ENCODE results near the gene GPR55. TPM values are rescaled to one million over a fixed set of nuclear protein-coding genes. Genes with fewer than 3 reads are reported as not detected.
A peak's percentile ranks its signal among the peaks of the same experiment; 100 is the strongest.

GPR55 gene
- total RNA-seq, 1 donor from 2014 or later: not detected

- H3K4me1 Mint-ChIP-seq (ENCODE audit: unreplicated experiment): peaks cover 28% of the 10 kb centered on the region
- no peak for TF ChIP-seq CTCF (conservative IDR thresholded peaks at IDR 0.05)
- H3K27me3 Mint-ChIP-seq: no peaks in the 10 kb centered on the region
- H3K9me3 Mint-ChIP-seq: no peaks in the 10 kb centered on the region
- DNase-seq (ENCODE audit: extremely low spot score, unreplicated experiment): peak; percentile 63
- no peak overlapping the region for H3K4me3 Mint-ChIP-seq
- peaks cover 5% of the 10 kb centered on the region for H3K36me3 Mint-ChIP-seq
- H3K27ac Mint-ChIP-seq: no peak overlapping the region
Observed at GRCh38 chr2:230873661-230874401, 51.2 kb downstream of the GPR55 start.

GRCh38 chr2:230872968-230873660, 51.9 kb downstream of the GPR55 start:
- Mint-ChIP-seq H3K4me3 (peak overlapping the region; percentile 33), H3K27ac (peak overlapping the region; percentile 49)

GRCh38 chr2:230872151-230872967, 52.7 kb downstream of the GPR55 start:
- H3K27me3 Mint-ChIP-seq: no peaks in the 10 kb centered on the region
- peaks cover 4% of the 10 kb centered on the region for H3K36me3 Mint-ChIP-seq
- peaks cover 33% of the 10 kb centered on the region for H3K4me1 Mint-ChIP-seq (ENCODE audit: unreplicated experiment)
- H3K27ac Mint-ChIP-seq: peak overlapping the region; percentile 49
- TF ChIP-seq CTCF (conservative IDR thresholded peaks at IDR 0.05): no peak
- no peaks in the 10 kb centered on the region for H3K9me3 Mint-ChIP-seq
- H3K4me3 Mint-ChIP-seq: peak overlapping the region; percentile 33
- DNase-seq (ENCODE audit: extremely low spot score, unreplicated experiment): no peak

More at GRCh38 chr2:230872968-230873660, 51.9 kb downstream of the GPR55 start:
- no peaks in the 10 kb centered on the region for H3K27me3 Mint-ChIP-seq
- H3K4me1 Mint-ChIP-seq (ENCODE audit: unreplicated experiment): peaks cover 33% of the 10 kb centered on the region
- peak; percentile 64 for DNase-seq (ENCODE audit: extremely low spot score, unreplicated experiment)
- no peaks in the 10 kb centered on the region for H3K9me3 Mint-ChIP-seq
- peaks cover 4% of the 10 kb centered on the region for H3K36me3 Mint-ChIP-seq
- TF ChIP-seq CTCF (conservative IDR thresholded peaks at IDR 0.05): no peak

- H3K4me3 Mint-ChIP-seq: peak overlapping the region; percentile 84
- peaks cover 40% of the 10 kb centered on the region for H3K4me1 Mint-ChIP-seq (ENCODE audit: unreplicated experiment)
- H3K27ac Mint-ChIP-seq: peak overlapping the region; percentile 95
- peak; percentile 66 for DNase-seq (ENCODE audit: extremely low spot score, unreplicated experiment)
- TF ChIP-seq CTCF (conservative IDR thresholded peaks at IDR 0.05): no peak
- no peaks in the 10 kb centered on the region for H3K27me3 Mint-ChIP-seq
- peaks cover 4% of the 10 kb centered on the region for H3K36me3 Mint-ChIP-seq
- H3K9me3 Mint-ChIP-seq: no peaks in the 10 kb centered on the region
Observed at GRCh38 chr2:230871361-230872150, 53.5 kb downstream of the GPR55 start.

Data from type B pancreatic cell (in vitro differentiated cells).